A549 (cell line): ENCODE results near the gene TUBA1C. TPM values are rescaled to one million over a fixed set of nuclear protein-coding genes. Genes with fewer than 3 reads are reported as not detected.
A peak's percentile ranks its signal among the peaks of the same experiment; 100 is the strongest.

Experiments used
- ATAC-seq, 2 experiments: fragments of 200-7000 bp in 1 of 2; fragments of >200 bp in 1 of 2; cut with Nextera tagmentation in 1 of 2; cut with Tn5 transposase in 1 of 2; 3 replicates each; pipeline versions ENCODE4 v1.8.0 to v1.9.1; 2018 to 2020; ENCODE audit warnings: mild to moderate bottlenecking in 1 of 2, moderate library complexity in 1 of 2
- CTCF ChIA-PET: fragments of 300-600 bp; sonication (Branson Sonifier 250); formaldehyde crosslinking; extraction: SDS; loops from one replicate; lab custom pipeline; 2021; ENCODE audit warnings: antibody characterized with exemption, inconsistent platforms; lab: Yijun Ruan, JAX
- POLR2A ChIA-PET: fragments of 350-600 bp; formaldehyde crosslinking; extraction: SDS; loops from one replicate; lab custom pipeline; 2021; ENCODE audit warnings: antibody characterized with exemption, inconsistent platforms; lab: Yijun Ruan, JAX
- DNase-seq, 2 experiments: peaks; one replicate each; pipeline versions ENCODE4 v3.0.0 to v3.0.0-alpha.2; 2011 to 2016; ENCODE audit warnings: low read depth in 1 of 2, low spot score in 1 of 2
- FAIRE-seq: peaks from 2 replicates; lab custom pipeline; 2011; peaks lifted over from hg19 to GRCh38; lab: Jason Lieb, UNC
- H3K27ac ChIP-seq, 2 experiments: fragments of >200 bp; sonication (Bioruptor Twin); formaldehyde crosslinking; 3 replicates each; pipeline ENCODE4 v1.5.1; 2016 to 2017
- H3K4me1 ChIP-seq: fragments of >200 bp; sonication (Bioruptor Twin); formaldehyde crosslinking; 3 replicates; pipeline ENCODE4 v1.6.1; 2016
- H3K4me2 ChIP-seq: fragments of >200 bp; sonication (Bioruptor Twin); formaldehyde crosslinking; 3 replicates; pipeline ENCODE4 v1.6.1; 2016
- H3K4me3 ChIP-seq: fragments of >200 bp; sonication (Bioruptor Twin); formaldehyde crosslinking; 3 replicates; pipeline ENCODE4 v1.5.1; 2016
- H3K9me3 ChIP-seq: fragments of >200 bp; sonication (Bioruptor Twin); formaldehyde crosslinking; 3 replicates; pipeline ENCODE4 v1.6.1; 2016
- BCL3 ChIP-seq: fragments of >200 bp; sonication (Bioruptor Twin); formaldehyde crosslinking; IDR thresholded peaks from 3 replicates; pipeline ENCODE4 v1.6.1; 2016
- BHLHE40 ChIP-seq: IDR thresholded peaks from 2 replicates; pipeline ENCODE4 v1.6.1; 2012; ENCODE audit warnings: low read depth, low read length, inconsistent platforms
- CBX8 ChIP-seq: fragments of 200-600 bp; sonication (generic); IDR thresholded peaks from 2 replicates; pipeline ENCODE4 v1.6.1; 2016
- CEBPB ChIP-seq, 2 experiments: fragments of >200 bp in 1 of 2; sonication (Bioruptor Twin) in 1 of 2; formaldehyde crosslinking in 1 of 2; IDR thresholded peaks; 2 replicates each; pipeline ENCODE4 v1.6.1; 2012 to 2016
- CTCF ChIP-seq: fragments of >200 bp; sonication (Bioruptor Twin); formaldehyde crosslinking; IDR thresholded peaks from 3 replicates; pipeline ENCODE4 v1.5.1; 2016
- ELK1 ChIP-seq: fragments of 150-350 bp; IDR thresholded peaks from 2 replicates; pipeline ENCODE4 v1.6.1; 2014; ENCODE audit warnings: low read depth, mild to moderate bottlenecking, low read length
- ESRRA ChIP-seq: fragments of 150-350 bp; IDR thresholded peaks from 2 replicates; pipeline ENCODE4 v1.6.1; 2014; ENCODE audit warnings: mild to moderate bottlenecking, low read length, borderline replicate concordance
- HDAC2 ChIP-seq: fragments of 200-600 bp; sonication (generic); IDR thresholded peaks from 2 replicates; pipeline ENCODE4 v1.6.1; 2016
- HEYL ChIP-seq: fragments of 250-450 bp; sonication (Bioruptor Pico); IDR thresholded peaks from 2 replicates; pipeline ENCODE4 v1.8.0; 2021; ENCODE audit warnings: mild to moderate bottlenecking, moderate library complexity
- HOXA7 ChIP-seq: fragments of 250-450 bp; sonication (Bioruptor Pico); IDR thresholded peaks from 2 replicates; pipeline ENCODE4 v1.5.0; 2020; ENCODE audit warnings: mild to moderate bottlenecking, moderate library complexity
- KDM1A ChIP-seq: fragments of 200-600 bp; sonication (generic); IDR thresholded peaks from 2 replicates; pipeline ENCODE4 v1.6.1; 2016; ENCODE audit warnings: low read depth, mild to moderate bottlenecking
- MAFK ChIP-seq: fragments of 450-650 bp; IDR thresholded peaks from 2 replicates; pipeline ENCODE4 v1.6.1; 2014; ENCODE audit not compliant: partially characterized antibody
- MAZ ChIP-seq: fragments of 150-350 bp; IDR thresholded peaks from 2 replicates; pipeline ENCODE4 v1.6.1; 2014; ENCODE audit warnings: antibody characterized with exemption, low read depth, low read length, borderline replicate concordance
- MYC ChIP-seq: IDR thresholded peaks from 2 replicates; pipeline ENCODE4 v1.6.1; 2012; ENCODE audit warnings: mild to moderate bottlenecking, inconsistent platforms, low read length, improper control_type of control experiment, borderline replicate concordance
- NFE2L2 ChIP-seq: fragments of 150-350 bp; conservative IDR thresholded peaks from 2 replicates; pipeline ENCODE4 v1.6.1; 2014; ENCODE audit warnings: low read length
- NPAS2 ChIP-seq: fragments of 250-450 bp; sonication (Bioruptor Pico); IDR thresholded peaks from 2 replicates; pipeline ENCODE4 v1.8.0; 2022; ENCODE audit warnings: mild to moderate bottlenecking, moderate library complexity, borderline replicate concordance
- PBX3 ChIP-seq: IDR thresholded peaks from 2 replicates; pipeline ENCODE4 v1.6.1; 2012
- POLR2AphosphoS2 ChIP-seq: conservative IDR thresholded peaks from 2 replicates; pipeline ENCODE4 v1.6.1; 2012; ENCODE audit warnings: low read length, improper control_type of control experiment, inconsistent platforms
- RAD21 ChIP-seq, 2 experiments: fragments of >200 bp in 1 of 2; sonication (Bioruptor Twin) in 1 of 2; formaldehyde crosslinking in 1 of 2; IDR thresholded peaks in 1 of 2; conservative IDR thresholded peaks in 1 of 2; 2 replicates in 1 of 2; 3 replicates in 1 of 2; pipeline ENCODE4 v1.6.1; 2012 to 2018; ENCODE audit warnings: inconsistent platforms in 1 of 2
- RARB ChIP-seq: fragments of 250-450 bp; sonication (Bioruptor Pico); IDR thresholded peaks from 2 replicates; pipeline ENCODE4 v1.8.0; 2021; ENCODE audit warnings: mild to moderate bottlenecking, moderate library complexity
- RCOR1 ChIP-seq: fragments of 150-350 bp; IDR thresholded peaks from 2 replicates; pipeline ENCODE4 v1.6.1; 2014; ENCODE audit warnings: antibody characterized with exemption, low read length, low read depth
- SMC3 ChIP-seq: fragments of >200 bp; sonication (Bioruptor Twin); formaldehyde crosslinking; IDR thresholded peaks from 3 replicates; pipeline ENCODE4 v1.6.1; 2018; ENCODE audit warnings: inconsistent platforms
- USF2 ChIP-seq: fragments of 450-650 bp; IDR thresholded peaks from 2 replicates; pipeline ENCODE4 v1.6.1; 2014; ENCODE audit warnings: antibody characterized with exemption
- ZFP36 ChIP-seq: fragments of 450-650 bp; IDR thresholded peaks from 2 replicates; pipeline ENCODE4 v1.6.1; 2014; ENCODE audit warnings: borderline replicate concordance; ENCODE audit not compliant: partially characterized antibody
- WGBS: methylation state at CpG from one replicate; pipeline ENCODE4 v1.1.6; 2017; ENCODE audit errors: missing lambda C conversion rate; 5-methylcytosine and 5-hydroxymethylcytosine counted together
- polyA plus RNA-seq, 4 experiments: library from polyadenylated mRNA; depleted of rRNA in 3 of 4; stranded (reverse); fragments of >200 nt; fragmentation: RNase III in 1 of 4; extraction: RNeasy Plus Mini Kit Qiagen cat#74134 plus additional on column Dnase treatment in 1 of 4; gene quantifications; 2 replicates in 3 of 4; 3 replicates in 1 of 4; pipeline ENCODE4 v1.2.3, GENCODE V29; 2011 to 2017

TUBA1C gene
- polyA plus RNA-seq, 2 of the 4 experiments (the other 2 are of a cell fraction), result 1,183 to 1,656 TPM

DNA sequence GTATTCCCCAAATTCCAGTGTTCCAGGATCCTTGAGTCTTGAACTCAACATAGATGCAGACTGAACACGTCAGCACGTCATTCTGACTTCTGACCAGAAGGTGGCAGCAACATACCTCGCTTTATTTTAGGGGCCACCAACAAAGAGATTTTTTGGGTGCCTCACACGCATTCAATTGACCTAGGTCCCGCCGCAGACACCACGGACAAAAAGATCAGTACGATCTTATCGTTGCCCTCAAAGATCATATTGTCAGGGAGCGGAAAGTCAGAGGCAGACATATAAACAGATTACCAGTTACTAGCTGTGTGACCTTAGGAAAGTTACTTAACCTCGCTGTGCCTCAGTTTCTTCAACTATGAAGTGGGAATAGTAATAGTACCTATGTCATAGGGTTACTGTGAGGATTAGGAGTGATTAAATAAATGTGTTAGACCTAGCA lies 23.6 kb downstream of the TUBA1C start:
- Histone ChIP-seq H3K4me1 (0 out of 3 replicates have a peak, but pooled peaks cover 12% of the 10 kb centered on the region), H3K27ac (no peak overlapping the region), H3K4me3 (no peak overlapping the region), H3K9me3 (no peaks in the 10 kb centered on the region), H3K4me2 (no peak overlapping the region)
- DNase-seq (peak; percentile 66 to 70), FAIRE-seq (peak; percentile 59), ATAC-seq (peak; percentile 47 to 66; a peak in 4 of 6 replicates)
- CTCF ChIA-PET, result interaction anchor here (0.6 to 15.8 kb wide), 38 partner anchors 7 to 335 kb away, joined by 3 to 164 read pairs (median 6); partner anchors contain the start of genes C1QL4, DNAJC22, PRPF40B and PRPH
- TF ChIP-seq BHLHE40, result 0 out of 2 replicates have a peak, but pooled peaks have one; percentile 40
- TF ChIP-seq HDAC2, result no peak
- TF ChIP-seq SMC3, result peak; percentile 65
- no peak for TF ChIP-seq NPAS2 (CRISPR knock-in tag)
- TF ChIP-seq CTCF, result peak; percentile 96
- TF ChIP-seq RAD21 (conservative IDR thresholded peaks at IDR 0.05 in 1 of 2, IDR thresholded peaks at IDR 0.05 in 1 of 2), result peak; percentile 89 to 91
- TF ChIP-seq MAFK, result peak; percentile 21
- TF ChIP-seq ZFP36, result peak; percentile 79
- TF ChIP-seq KDM1A, result peak; percentile 68; the same call in 1 of the 2 replicates
- POLR2A ChIA-PET, result interaction anchor here (0.6 to 1.0 kb wide), 2 partner anchors 9 to 23 kb away, joined by 4 to 6 read pairs; no protein-coding TSS in a partner anchor
- 6% methylated on average over 11 of the region's 11 CpGs for WGBS

- Histone ChIP-seq H3K4me1 (0 out of 3 replicates have a peak, but pooled peaks cover 9% of the 10 kb centered on the region), H3K9me3 (no peaks in the 10 kb centered on the region), H3K4me2 (no peak overlapping the region), H3K4me3 (no peak overlapping the region), H3K27ac (no peak overlapping the region)
- TF ChIP-seq CEBPB (IDR thresholded peaks at IDR 0.05), result no peak
- TF ChIP-seq USF2, result no peak
- no peak for TF ChIP-seq BCL3
- no peak for TF ChIP-seq CBX8
- no peak for TF ChIP-seq MAZ
- no peak for TF ChIP-seq RARB (CRISPR knock-in tag)
- no peak for TF ChIP-seq NFE2L2
- no peak for TF ChIP-seq NPAS2 (CRISPR knock-in tag)
- FAIRE-seq (no peak), ATAC-seq (peak in 1 of 2 experiments; percentile 7; a peak in 2 of 6 replicates), DNase-seq (no peak)
- ChIA-PET CTCF (interaction anchor here (0.6 to 15.8 kb wide), 40 partner anchors 7 to 335 kb away, joined by 3 to 164 read pairs (median 6); partner anchors contain the start of genes C1QL4, DNAJC22, PRPF40B and PRPH), POLR2A (interaction anchor here (1.0 kb wide), 1 partner anchor 23 kb away, joined by 6 read pairs; no protein-coding TSS in a partner anchor)
- 71% methylated on average over 9 of the region's 9 CpGs for WGBS
These were observed 24.2 kb downstream of the TUBA1C start for GRCh38 chr12:49288922-49289555.

- TF ChIP-seq POLR2AphosphoS2 (no peak), RCOR1 (no peak), ESRRA (no peak), MYC (no peak), ELK1 (no peak), PBX3 (no peak), HOXA7 (no peak), HEYL (no peak), MAFK (no peak)
- TF ChIP-seq, all 56 proteins: peak for 0
- no peak; a peak in 1 of 6 replicates for ATAC-seq
- no peak overlapping the region for H3K4me3 ChIP-seq
- FAIRE-seq, result no peak
- WGBS, result 85% methylated on average over 7 of the region's 7 CpGs
- H3K27ac ChIP-seq, result 0 out of 6 replicates have a peak overlapping the region, but pooled peaks of 1 of the 2 experiments have one; percentile 0
- no peak overlapping the region for H3K4me2 ChIP-seq
- peaks cover 11% of the 10 kb centered on the region; the same call in 2 of the 3 replicates for H3K4me1 ChIP-seq
- DNase-seq, result no peak
- CTCF ChIA-PET, result interaction anchor here (0.6 to 15.8 kb wide), 13 partner anchors 7 to 290 kb away, joined by 3 to 164 read pairs (median 31); partner anchors contain the start of genes C1QL4, DNAJC22, TROAP and TUBA1C
- no peaks in the 10 kb centered on the region for H3K9me3 ChIP-seq
- POLR2A ChIA-PET, result interaction anchor here (1.3 kb wide), 1 partner anchor 27 kb away, joined by 5 read pairs; no protein-coding TSS in a partner anchor
These were observed 27.8 kb downstream of the TUBA1C start for GRCh38 chr12:49292729-49293055.
